HG03025 (cell line): ENCODE measurements around the gene FBXW11.
"Not testable (repeated sequence)": the region's sequence is repeated elsewhere in the genome, so short reads cannot be mapped to it uniquely, and the experiment has no call there.

Source experiments
- ATAC-seq: cut with Tn5 transposase; IDR thresholded peaks from one replicate; pipeline ENCODE4 v1.9.1; 2021; ENCODE audit warnings: mild to moderate bottlenecking, moderate library complexity; ENCODE audit not compliant: unreplicated experiment, low FRiP score

Gene FBXW11

GRCh38 chr5:171956314-171956713 lies 50.1 kb downstream of the FBXW11 start:
- ATAC-seq, result no peak

- ATAC-seq, result no peak
These were observed 50.7 kb downstream of the FBXW11 start for GRCh38 chr5:171955761-171956160.

DNA sequence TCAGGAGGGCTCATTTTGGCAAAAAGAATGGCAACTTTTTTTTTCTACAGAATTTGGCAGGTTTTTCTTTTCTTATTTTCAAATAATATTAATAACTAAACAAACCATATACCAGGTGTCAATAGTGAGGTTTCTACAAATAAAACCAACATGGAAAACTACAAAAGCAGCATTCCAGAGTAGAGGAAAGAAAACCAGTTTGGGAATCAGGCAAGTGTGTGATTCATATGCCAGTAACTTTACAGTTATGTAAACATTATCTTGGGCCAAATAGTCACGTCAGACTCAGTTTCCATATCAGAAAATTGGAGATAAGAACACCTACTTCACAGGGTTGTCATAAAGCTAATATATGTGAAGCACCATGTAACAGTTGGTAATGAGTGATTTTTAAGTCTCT lies 51.7 kb downstream of the FBXW11 start:
- no peak for ATAC-seq

DNA sequence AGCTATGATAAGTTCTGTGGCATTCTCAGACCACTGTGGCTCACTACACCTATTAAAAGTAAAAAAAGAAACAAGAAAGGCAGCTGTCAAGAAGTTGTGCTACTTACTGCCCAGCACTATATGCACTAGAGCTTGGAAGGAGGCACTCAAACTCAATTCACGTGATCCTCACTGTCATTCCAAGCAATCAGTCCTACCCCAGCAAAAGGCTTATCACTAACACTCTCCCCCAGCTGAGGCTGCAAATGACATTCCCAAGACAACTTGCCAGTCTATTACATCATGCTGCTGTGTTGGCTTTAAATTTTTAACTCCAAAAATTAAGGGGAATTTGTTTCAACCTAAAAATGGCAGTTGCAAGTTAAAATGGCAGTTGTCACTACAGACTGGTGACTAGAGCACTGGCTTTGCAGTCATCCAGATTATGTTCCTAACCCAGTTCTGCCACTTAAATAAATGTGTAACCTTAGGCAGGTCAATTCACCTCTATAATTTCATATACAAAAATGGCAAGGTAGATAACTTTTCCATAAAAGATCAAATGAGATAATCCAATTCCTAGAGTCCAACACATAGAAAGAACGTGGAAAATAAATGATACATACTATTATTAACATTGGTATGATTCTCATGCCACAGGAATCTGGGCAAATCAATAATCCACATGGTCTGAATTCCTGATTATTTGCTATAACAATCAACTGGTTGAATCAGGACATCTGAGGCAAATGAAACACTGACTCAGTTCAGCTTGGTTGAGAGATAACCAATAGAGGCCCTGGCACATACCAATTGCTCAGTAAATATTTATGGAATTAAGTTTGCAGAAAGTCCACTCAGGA lies 52.4 kb downstream of the FBXW11 start:
- no peak for ATAC-seq

DNA sequence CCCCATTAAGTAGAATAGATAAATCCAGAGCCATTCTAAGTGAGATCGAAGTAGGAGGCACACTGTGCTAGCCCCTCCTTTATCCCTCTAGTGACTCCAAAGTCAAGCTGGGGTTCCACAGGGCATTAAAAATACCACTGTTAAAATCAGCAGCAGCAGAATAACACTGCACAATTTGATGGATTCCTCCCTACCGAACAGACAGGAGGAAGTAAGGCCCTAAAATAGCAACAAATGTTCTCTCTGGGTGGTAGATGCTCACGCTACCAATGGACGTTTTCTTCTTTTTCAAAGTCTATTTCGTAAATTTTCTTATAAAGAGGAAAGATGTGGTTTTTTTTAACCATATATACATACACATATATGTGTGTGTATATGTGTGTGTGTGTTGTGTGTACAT lies 54.4 kb downstream of the FBXW11 start:
- ATAC-seq, result no peak

GRCh38 chr5:171951218-171951617 lies 55.2 kb downstream of the FBXW11 start:
- no peak for ATAC-seq

- no peak for ATAC-seq
These were observed 60.2 kb downstream of the FBXW11 start for GRCh38 chr5:171946000-171946781.

GRCh38 chr5:171945476-171945875 lies 61.0 kb downstream of the FBXW11 start:
- no peak for ATAC-seq

DNA sequence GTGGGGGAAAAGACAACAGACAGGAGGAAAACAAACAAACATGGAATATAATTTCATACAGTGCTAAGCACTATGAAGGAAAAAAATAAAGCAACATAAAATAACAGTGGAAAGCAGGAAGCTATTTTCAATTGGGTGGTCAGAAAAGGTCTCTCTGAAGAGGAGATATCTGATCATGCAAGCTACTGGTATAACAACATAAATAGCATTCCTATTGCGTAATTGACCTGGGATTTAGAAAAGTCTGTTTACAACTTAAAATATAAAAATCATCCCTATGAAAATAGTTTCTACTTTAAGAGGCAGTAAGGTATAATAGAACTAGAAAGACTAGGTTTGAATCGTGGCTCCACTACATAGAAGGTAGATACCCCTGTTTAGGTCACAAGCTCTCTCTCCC lies 61.4 kb downstream of the FBXW11 start:
- no peak for ATAC-seq

GRCh38 chr5:171942112-171942516 lies 64.3 kb downstream of the FBXW11 start:
- not testable (repeated sequence) for ATAC-seq

DNA sequence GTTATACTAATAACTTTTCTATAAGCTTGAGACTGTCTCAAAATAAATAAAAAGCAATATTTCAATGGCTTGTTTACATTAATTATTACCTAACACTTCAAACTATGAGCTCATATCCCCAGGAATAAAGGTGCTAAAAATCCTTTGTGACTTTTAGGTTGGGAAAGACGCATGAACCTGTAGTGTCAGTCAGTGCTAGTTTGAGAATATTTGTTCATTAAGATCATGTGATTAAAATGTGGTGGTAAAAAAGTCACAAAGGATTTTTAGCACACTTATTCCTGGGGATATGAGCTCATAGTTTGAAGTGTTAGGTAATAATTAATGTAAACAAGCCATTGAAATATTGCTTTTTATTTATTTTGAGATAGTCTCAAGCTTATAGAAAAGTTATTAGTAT lies 64.8 kb downstream of the FBXW11 start:
- ATAC-seq, result not testable (repeated sequence)

GRCh38 chr5:171941275-171941674 lies 65.2 kb downstream of the FBXW11 start:
- ATAC-seq, result not testable (repeated sequence)

DNA sequence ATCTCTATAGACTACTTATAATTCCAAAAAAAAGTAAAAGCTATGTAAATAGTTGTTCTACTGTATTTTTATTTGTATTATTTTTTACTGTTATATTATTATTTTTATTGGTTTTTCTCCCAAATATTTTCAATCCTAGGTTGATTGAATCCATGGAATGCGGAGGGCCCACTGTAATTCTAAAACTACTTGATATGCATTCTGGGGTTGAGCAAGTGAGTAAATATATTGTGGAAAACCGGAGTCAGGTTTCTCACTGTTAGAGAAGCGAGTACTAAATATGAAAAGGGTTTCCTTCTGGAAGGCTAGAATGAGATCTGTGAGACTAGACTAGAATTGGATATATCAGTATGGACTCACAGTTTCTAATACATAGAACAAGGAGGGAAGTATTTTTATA lies 66.5 kb downstream of the FBXW11 start:
- no peak for ATAC-seq

DNA sequence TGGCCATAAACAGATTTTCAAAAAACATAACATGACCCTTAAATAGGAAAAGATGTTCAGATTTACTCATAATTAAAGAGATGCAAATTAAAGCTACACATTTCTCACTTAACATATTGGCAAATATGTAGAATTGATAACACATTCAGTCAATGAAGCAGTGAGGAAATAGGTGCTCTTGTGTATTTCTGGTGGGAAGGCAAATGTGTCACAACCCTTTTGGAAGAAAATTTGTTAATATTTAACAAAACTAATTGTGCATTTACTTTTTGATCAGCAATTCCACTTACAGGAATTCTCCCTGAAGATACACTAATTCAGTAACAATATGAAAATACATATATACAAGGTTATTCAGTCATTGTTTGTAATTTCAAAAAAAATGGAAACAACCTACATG lies 68.1 kb downstream of the FBXW11 start:
- no peak for ATAC-seq

- no peak for ATAC-seq
These were observed 69.1 kb downstream of the FBXW11 start for GRCh38 chr5:171937351-171937750.

- no peak for ATAC-seq
These were observed 71.9 kb downstream of the FBXW11 start for GRCh38 chr5:171934586-171934985.

DNA sequence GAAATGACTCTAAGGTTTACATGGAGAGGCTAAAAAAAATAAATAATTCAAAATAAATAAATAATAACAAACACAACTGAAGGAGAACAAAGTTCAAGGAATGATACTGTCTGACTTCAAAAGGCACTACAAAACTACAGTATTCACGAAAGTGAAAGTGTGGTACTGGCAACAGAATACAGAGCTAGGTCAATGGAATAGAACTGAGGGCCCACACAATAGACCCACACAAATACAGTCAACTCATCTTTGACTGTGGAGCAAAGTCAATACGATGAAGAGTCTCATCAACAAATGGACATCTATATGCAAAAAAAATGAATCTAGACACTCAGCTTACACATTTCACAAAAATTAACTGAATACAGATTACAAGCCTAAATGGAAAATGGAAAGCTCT lies 75.3 kb downstream of the FBXW11 start:
- ATAC-seq, result peak; percentile 51

DNA sequence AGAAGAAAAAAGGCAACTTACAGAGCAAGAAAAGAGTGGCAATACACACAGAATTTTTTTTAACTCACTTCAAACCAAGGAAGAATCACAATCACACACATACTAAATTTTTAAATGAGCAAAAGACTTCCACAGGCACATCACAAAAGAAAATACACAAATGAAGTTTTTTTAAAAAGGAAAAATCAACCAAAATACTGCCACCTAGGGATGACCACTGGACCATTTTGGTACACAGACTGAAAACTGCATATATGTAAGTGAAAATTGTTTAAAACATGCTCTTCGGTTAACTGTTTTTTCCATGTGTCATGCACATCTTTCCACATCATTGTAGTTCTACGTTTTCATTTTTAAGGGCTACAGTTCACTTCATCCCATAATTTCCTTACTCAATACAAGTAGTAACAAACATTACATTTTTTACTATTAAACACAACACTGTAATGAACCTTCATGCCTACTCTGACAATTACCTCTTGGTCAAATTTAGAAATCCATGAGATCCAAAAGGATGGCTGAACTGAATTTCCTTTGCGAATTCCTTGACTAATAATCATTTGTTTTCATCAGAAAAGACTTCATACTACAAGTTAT lies 79.0 kb downstream of the FBXW11 start:
- ATAC-seq, result no peak

- ATAC-seq, result no peak
These were observed 80.1 kb downstream of the FBXW11 start for GRCh38 chr5:171926311-171926710.

GRCh38 chr5:171924493-171925122 lies 81.8 kb downstream of the FBXW11 start:
- ATAC-seq, result no peak
